Measurements from ENCODE around the gene TRMT1L. TPM values are rescaled to one million over a fixed set of nuclear protein-coding genes. Genes with fewer than 3 reads are reported as not detected.

Gene TRMT1L
- total and polyA plus RNA-seq, 4 donors: 14.1 to 21.8 (median 18.1) TPM

DNA sequence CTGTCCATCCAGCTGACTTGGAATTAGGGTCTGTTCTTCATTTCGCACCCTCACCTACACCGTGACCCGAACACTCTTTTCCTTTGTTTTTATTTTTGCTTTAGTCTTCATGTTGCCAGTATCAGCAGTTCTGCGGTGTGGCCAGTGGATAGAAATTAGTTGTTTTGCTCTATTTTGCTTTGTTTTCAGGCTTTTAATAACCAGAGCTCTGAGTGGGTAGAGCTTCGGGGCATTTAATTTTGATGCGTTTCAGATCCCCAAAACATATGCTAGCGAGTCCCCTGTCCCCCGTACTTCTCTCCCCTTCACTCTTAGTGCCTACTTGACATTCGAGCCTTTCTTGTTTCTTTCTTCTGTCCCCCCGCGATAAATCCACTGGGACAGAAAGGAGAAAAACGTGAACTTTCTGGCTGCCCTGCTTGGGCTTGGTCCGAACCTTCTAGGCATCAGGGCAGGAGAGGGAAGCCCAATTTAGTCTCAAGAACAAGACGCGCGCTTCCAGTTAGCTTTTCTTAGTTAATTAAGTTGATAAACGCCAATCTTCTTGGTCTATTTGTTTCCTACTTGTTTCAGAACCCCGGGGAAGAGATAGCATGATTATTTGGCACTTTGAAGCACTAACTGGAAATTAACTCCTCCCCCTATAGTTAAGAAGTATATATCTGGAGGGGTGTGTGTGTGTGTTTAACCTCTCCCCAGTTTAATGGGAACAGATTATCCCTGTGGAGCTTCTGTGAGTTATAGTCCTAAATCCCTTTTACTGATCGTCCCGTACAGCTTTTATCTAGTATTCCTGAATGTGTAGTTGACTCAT, 1.1 kb upstream of the TRMT1L start:
- Histone ChIP-seq H3K27me3 (ENCODE audit: control insufficient read depth, insufficient read depth, low read length) (no peaks in the 10 kb centered on the region), H3K9me3 (ENCODE audit: control insufficient read depth, insufficient read depth, low read length) (no peaks in the 10 kb centered on the region), H3K36me3 (ENCODE audit: control insufficient read depth, insufficient read depth, low read length) (no peaks in the 10 kb centered on the region), H3K27ac (ENCODE audit: low read depth, low read length) (peak overlapping the region; percentile 100), H3K4me1 (ENCODE audit: control insufficient read depth, insufficient read depth, low read length) (no peaks in the 10 kb centered on the region), H3K4me3 (ENCODE audit: low read depth, low read length) (peak overlapping the region; percentile 99)
- DNase-seq (ENCODE audit: low read depth in 4 of 6, low spot score in 6 of 6): peak in 3 of 6 donors; percentile 4 to 37 (median 19)
- 0% methylated on average over 7 of the region's 20 CpGs for WGBS (ENCODE audit: insufficient coverage)

DNA sequence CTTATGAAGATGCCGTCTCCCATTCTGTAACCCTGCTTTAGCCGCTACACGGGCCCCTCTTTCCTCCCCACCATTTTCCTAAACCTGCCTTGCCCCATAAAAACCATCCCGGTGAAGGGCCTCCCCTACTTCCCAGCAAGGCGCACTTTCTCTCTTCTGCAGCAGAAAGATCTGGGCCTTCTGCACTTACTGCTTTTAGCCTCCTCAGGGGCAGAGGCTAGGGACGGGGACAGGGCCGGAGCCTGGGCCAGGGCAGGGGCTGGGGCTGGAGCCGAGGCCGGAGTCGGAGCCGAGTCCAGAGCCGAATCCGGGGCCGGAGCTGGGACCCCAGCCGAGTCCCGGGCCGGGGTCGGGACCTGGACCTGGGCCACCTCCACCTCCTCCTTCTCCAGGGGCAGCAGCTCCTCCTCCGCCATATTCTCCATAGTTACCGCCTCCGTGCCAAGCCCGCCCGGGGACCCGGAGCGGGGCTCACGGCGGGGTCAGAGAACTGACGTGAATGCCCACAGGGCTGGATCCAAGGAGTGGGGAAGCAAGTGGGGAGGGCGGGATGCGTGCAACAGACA, 382 bp downstream of the TRMT1L start:
- 0% methylated on average over 30 of the region's 30 CpGs for WGBS (ENCODE audit: insufficient coverage)
- Histone ChIP-seq H3K9me3 (ENCODE audit: control insufficient read depth, insufficient read depth, low read length) (no peaks in the 10 kb centered on the region), H3K4me3 (ENCODE audit: low read depth, low read length) (peak overlapping the region; percentile 99), H3K27me3 (ENCODE audit: control insufficient read depth, insufficient read depth, low read length) (no peaks in the 10 kb centered on the region), H3K4me1 (ENCODE audit: control insufficient read depth, insufficient read depth, low read length) (no peaks in the 10 kb centered on the region), H3K27ac (ENCODE audit: low read depth, low read length) (peak overlapping the region; percentile 100), H3K36me3 (ENCODE audit: control insufficient read depth, insufficient read depth, low read length) (no peaks in the 10 kb centered on the region)
- DNase-seq (ENCODE audit: low read depth in 4 of 6, low spot score in 6 of 6): peak in 4 of 6 donors; percentile 41 to 77 (median 58)

DNA sequence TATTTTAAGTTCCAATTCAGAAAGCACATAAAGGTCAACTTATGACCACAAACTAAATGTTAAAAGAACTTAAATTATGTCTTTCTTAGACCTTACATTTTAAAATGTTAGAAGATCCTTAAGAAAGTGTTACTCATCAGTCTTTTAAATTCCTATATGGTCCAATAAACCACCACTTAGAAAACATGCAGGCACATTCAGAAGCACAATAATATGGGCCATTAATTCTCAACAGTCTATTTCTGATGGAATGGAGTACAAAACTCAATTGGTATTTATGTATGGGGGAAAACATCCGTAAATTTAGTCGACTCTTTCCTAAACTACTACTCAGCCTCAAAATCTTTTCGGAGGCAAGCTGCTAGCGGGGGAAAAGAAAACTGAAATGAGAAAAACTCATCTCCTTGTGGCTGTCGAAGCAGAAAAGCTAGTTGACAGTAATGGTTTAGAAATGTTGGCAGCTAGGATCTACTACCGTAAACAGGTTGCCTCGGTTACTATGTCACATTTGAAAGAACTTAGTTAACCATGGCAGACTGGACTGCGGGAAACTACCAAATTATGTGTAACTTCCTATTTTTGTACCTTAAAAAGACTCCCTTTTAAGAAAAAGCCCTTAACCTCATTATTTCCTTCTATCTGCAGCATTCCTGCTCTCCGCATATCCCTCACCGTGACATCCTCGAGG, 1.0 kb downstream of the TRMT1L start:
- Histone ChIP-seq H3K4me3 (ENCODE audit: low read depth, low read length) (peak overlapping the region; percentile 99), H3K9me3 (ENCODE audit: control insufficient read depth, insufficient read depth, low read length) (no peaks in the 10 kb centered on the region), H3K27me3 (ENCODE audit: control insufficient read depth, insufficient read depth, low read length) (no peaks in the 10 kb centered on the region), H3K36me3 (ENCODE audit: control insufficient read depth, insufficient read depth, low read length) (no peaks in the 10 kb centered on the region), H3K4me1 (ENCODE audit: control insufficient read depth, insufficient read depth, low read length) (no peaks in the 10 kb centered on the region), H3K27ac (ENCODE audit: low read depth, low read length) (peak overlapping the region; percentile 100)
- DNase-seq (ENCODE audit: low read depth in 4 of 6, low spot score in 6 of 6): peak in 4 of 6 donors; percentile 29 to 75 (median 38)
- 0% methylated on average over 6 of the region's 11 CpGs for WGBS (ENCODE audit: insufficient coverage)

DNA sequence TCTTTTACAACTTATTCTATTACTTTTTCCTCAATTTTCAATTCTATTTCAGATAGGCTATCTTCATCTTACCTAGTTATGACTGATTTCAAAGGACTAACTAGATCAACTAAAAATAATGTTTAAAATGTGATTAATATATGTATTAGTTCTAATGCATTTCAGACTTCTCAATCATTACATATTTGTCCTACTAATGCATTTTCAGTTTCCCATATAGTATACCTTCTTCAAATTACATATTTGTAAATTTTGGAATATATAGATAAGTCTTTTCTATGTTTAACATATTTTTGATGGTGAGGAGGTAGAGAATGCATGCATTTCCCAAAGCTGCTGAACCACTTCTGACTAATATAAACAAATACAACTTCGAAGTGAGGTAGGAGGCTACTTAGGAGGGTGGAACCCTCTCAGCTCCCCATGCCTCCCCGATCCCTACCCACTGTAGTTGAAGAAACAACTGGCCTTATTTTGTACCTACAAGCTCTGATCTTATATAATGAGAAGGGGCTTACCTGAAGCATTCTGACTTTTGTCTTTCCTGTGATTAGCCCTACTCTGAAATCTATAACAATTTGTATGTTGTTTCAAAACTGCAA, 1.7 kb downstream of the TRMT1L start:
- Histone ChIP-seq H3K4me3 (ENCODE audit: low read depth, low read length) (peak overlapping the region; percentile 99), H3K36me3 (ENCODE audit: control insufficient read depth, insufficient read depth, low read length) (no peaks in the 10 kb centered on the region), H3K4me1 (ENCODE audit: control insufficient read depth, insufficient read depth, low read length) (no peaks in the 10 kb centered on the region), H3K27me3 (ENCODE audit: control insufficient read depth, insufficient read depth, low read length) (no peaks in the 10 kb centered on the region), H3K27ac (ENCODE audit: low read depth, low read length) (peak overlapping the region; percentile 100), H3K9me3 (ENCODE audit: control insufficient read depth, insufficient read depth, low read length) (no peaks in the 10 kb centered on the region)
- WGBS (ENCODE audit: insufficient coverage): no CpG with 5 or more reads among the region's 2 CpGs
- no peak for DNase-seq (ENCODE audit: low read depth in 4 of 6, low spot score in 6 of 6)

DNA sequence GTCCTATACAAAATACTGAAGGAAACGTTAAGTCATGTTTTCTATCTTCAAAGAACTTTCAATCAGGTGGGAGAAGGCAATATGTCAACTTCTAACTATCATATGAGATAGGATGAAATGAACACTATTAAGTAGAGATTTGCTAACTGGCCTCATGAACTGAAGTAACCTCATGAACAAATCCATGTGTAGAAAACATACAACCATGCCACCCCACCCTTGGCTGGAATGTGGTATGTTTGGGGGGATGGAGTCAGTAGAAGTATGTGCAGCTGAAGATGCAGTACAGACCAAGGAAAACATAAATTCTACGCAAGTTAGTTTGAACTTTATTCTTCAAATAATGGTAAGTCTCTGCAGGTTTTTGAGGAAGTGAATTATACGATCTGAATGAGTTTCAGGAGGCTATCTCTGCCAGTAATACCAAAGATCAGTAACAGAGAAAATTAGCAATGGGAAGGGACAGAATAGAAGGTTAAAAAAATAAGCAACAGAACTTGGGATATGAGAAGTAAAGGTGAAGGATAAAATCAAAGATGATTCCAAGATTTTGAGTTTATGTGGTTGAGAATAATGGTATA, 4.5 kb downstream of the TRMT1L start:
- Histone ChIP-seq H3K4me3 (ENCODE audit: low read depth, low read length) (no peak overlapping the region), H3K27ac (ENCODE audit: low read depth, low read length) (no peak overlapping the region), H3K36me3 (ENCODE audit: control insufficient read depth, insufficient read depth, low read length) (peaks cover 4% of the 10 kb centered on the region), H3K4me1 (ENCODE audit: control insufficient read depth, insufficient read depth, low read length) (no peaks in the 10 kb centered on the region), H3K9me3 (ENCODE audit: control insufficient read depth, insufficient read depth, low read length) (no peaks in the 10 kb centered on the region), H3K27me3 (ENCODE audit: control insufficient read depth, insufficient read depth, low read length) (no peaks in the 10 kb centered on the region)
- peak in 1 of 6 donors; percentile 3 for DNase-seq (ENCODE audit: low read depth in 4 of 6, low spot score in 6 of 6)
- WGBS (ENCODE audit: insufficient coverage): no CpG with 5 or more reads among the region's 3 CpGs

DNA sequence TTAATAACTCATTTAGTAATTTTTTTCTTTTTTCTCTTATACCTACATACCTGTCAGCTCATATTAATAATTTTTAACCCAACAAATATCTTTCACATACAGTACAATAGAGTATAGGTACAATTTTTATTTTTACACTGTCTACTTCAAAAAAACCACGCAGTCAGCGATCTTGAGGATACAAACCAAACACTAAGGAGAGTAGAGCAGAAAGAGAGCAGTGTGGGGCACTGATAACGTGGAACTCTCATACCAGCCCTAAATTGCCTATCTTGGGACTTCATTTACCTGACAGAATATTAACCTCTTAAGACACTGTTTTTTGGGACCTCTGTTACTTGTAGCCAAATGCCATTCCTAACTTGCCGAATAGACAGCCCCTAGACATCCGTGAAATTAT, 5.5 kb downstream of the TRMT1L start:
- H3K27ac ChIP-seq (ENCODE audit: low read depth, low read length): no peak overlapping the region
- DNase-seq (ENCODE audit: low read depth in 4 of 6, low spot score in 6 of 6): no peak
- no peaks in the 10 kb centered on the region for H3K27me3 ChIP-seq (ENCODE audit: control insufficient read depth, insufficient read depth, low read length)
- no CpG with 5 or more reads among the region's 5 CpGs for WGBS (ENCODE audit: insufficient coverage)
- no peak overlapping the region for H3K4me3 ChIP-seq (ENCODE audit: low read depth, low read length)
- H3K4me1 ChIP-seq (ENCODE audit: control insufficient read depth, insufficient read depth, low read length): no peaks in the 10 kb centered on the region
- peaks cover 4% of the 10 kb centered on the region for H3K36me3 ChIP-seq (ENCODE audit: control insufficient read depth, insufficient read depth, low read length)
- no peaks in the 10 kb centered on the region for H3K9me3 ChIP-seq (ENCODE audit: control insufficient read depth, insufficient read depth, low read length)

DNA sequence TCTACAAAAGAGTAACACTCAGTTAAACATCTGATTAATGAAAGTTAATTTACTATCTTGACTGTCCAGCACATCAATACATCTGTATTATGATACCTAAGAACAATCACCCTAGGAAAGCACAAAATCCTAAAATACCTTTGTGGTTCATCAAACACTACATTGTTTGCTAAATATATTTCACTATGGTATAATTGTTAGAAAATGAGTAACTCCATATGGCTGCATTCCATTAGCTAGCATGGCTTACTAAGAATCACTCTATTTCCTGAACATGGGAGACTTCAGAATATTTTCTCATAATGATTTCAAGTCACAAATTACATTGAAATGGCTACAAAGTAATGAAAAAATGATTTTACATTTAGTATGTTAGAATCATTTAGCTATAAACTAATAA, 12.5 kb downstream of the TRMT1L start:
- Histone ChIP-seq H3K4me1 (ENCODE audit: control insufficient read depth, insufficient read depth, low read length) (no peaks in the 10 kb centered on the region), H3K27ac (ENCODE audit: low read depth, low read length) (no peak overlapping the region), H3K4me3 (ENCODE audit: low read depth, low read length) (no peak overlapping the region), H3K27me3 (ENCODE audit: control insufficient read depth, insufficient read depth, low read length) (no peaks in the 10 kb centered on the region), H3K36me3 (ENCODE audit: control insufficient read depth, insufficient read depth, low read length) (peaks cover 6% of the 10 kb centered on the region), H3K9me3 (ENCODE audit: control insufficient read depth, insufficient read depth, low read length) (no peaks in the 10 kb centered on the region)
- no peak for DNase-seq (ENCODE audit: low read depth in 4 of 6, low spot score in 6 of 6)

DNA sequence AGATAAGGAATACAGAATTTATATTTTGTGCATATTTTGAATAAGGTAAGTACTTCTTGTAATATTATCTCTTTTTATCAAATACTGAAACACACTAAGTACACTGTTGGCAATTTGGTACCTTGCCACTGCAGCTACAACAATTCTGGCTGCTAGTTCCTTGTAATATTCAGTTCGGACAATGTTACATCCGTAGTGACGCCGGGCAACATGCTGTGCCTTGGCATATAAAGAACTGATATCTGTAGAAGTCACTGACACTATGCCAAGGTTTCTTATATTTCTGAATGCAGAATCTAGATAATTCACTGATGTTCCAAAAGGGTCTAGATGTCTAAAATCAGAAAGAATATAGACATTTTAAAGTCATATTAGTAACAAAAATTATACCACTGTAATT, 17.5 kb downstream of the TRMT1L start:
- Histone ChIP-seq H3K4me1 (ENCODE audit: control insufficient read depth, insufficient read depth, low read length) (no peaks in the 10 kb centered on the region), H3K27me3 (ENCODE audit: control insufficient read depth, insufficient read depth, low read length) (no peaks in the 10 kb centered on the region), H3K4me3 (ENCODE audit: low read depth, low read length) (no peak overlapping the region), H3K27ac (ENCODE audit: low read depth, low read length) (no peak overlapping the region), H3K9me3 (ENCODE audit: control insufficient read depth, insufficient read depth, low read length) (no peaks in the 10 kb centered on the region), H3K36me3 (ENCODE audit: control insufficient read depth, insufficient read depth, low read length) (peaks cover 10% of the 10 kb centered on the region)
- no CpG with 5 or more reads among the region's 4 CpGs for WGBS (ENCODE audit: insufficient coverage)
- DNase-seq (ENCODE audit: low read depth in 4 of 6, low spot score in 6 of 6): peak in 1 of 6 donors; percentile 24

DNA sequence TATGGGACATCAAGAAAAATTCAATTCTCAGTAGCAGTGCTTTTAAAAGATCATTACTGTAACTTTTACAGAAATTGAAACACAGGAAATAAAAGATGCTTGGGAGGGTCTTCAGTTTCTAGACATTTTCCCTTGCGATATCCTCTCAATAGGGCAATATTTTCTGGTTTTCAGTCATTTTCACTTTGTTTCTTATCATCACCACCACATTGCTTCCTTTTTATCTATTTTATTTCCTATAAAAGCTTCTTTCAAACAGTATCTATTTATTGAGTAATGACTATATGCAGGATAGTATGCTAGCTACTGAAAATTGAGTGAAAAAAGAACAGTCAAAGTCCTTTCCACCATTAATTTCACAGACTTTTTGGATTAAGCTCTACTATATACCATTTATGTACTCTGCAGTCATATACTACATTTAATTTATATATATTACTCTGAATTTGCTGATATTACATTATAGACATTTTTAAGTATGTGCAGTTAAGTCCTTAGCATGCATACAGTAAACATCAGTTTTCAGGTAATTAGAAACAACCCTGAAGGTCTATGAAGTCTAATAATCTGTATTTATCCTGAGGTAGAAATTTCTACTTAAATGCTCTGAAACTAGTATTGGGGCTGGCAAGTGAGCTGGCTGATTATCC, 18.7 kb downstream of the TRMT1L start:
- Histone ChIP-seq H3K36me3 (ENCODE audit: control insufficient read depth, insufficient read depth, low read length) (peaks cover 15% of the 10 kb centered on the region), H3K9me3 (ENCODE audit: control insufficient read depth, insufficient read depth, low read length) (no peaks in the 10 kb centered on the region), H3K4me1 (ENCODE audit: control insufficient read depth, insufficient read depth, low read length) (no peaks in the 10 kb centered on the region), H3K27me3 (ENCODE audit: control insufficient read depth, insufficient read depth, low read length) (no peaks in the 10 kb centered on the region), H3K27ac (ENCODE audit: low read depth, low read length) (no peak overlapping the region), H3K4me3 (ENCODE audit: low read depth, low read length) (no peak overlapping the region)
- WGBS (ENCODE audit: insufficient coverage): no CpG with 5 or more reads among the region's 1 CpG
- DNase-seq (ENCODE audit: low read depth in 4 of 6, low spot score in 6 of 6): peak in 1 of 6 donors; percentile 16
